ENCODE measurements around the gene CACNA1D. TPM values are rescaled to one million over a fixed set of nuclear protein-coding genes. Genes with fewer than 3 reads are reported as not detected.

CACNA1D gene
- total RNA-seq, 4 donors from 2014 or later, result 74.6 to 194 (median 105) TPM

DNA sequence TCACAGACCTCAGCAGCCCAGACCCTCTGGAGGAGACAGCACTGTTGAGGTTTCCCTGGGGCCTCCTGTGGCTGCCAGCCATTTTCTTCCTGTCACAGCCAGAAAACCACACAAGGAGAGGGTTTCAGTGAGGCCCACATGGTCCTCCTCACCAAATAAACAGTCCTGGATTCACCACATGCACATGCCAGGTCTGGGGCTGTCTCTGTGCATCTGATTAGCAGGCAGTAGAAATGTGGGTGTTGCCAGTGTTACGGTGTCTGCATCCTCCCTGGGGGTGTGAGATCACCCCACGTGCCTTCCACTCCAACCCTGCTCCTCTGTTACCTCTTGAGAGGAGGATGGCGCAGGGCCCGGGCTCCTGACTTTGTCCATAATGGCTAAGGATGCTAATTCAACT lies 211.4 kb downstream of the CACNA1D start:
- H3K36me3 ChIP-seq, result peaks cover 0 to 7% (median 0%) of the 10 kb centered on the region in 3 donors
- H3K27me3 ChIP-seq, result no peaks in the 10 kb centered on the region
- no peak for DNase-seq
- H3K27ac ChIP-seq, result no peak overlapping the region
- TF ChIP-seq, protein P1, sequence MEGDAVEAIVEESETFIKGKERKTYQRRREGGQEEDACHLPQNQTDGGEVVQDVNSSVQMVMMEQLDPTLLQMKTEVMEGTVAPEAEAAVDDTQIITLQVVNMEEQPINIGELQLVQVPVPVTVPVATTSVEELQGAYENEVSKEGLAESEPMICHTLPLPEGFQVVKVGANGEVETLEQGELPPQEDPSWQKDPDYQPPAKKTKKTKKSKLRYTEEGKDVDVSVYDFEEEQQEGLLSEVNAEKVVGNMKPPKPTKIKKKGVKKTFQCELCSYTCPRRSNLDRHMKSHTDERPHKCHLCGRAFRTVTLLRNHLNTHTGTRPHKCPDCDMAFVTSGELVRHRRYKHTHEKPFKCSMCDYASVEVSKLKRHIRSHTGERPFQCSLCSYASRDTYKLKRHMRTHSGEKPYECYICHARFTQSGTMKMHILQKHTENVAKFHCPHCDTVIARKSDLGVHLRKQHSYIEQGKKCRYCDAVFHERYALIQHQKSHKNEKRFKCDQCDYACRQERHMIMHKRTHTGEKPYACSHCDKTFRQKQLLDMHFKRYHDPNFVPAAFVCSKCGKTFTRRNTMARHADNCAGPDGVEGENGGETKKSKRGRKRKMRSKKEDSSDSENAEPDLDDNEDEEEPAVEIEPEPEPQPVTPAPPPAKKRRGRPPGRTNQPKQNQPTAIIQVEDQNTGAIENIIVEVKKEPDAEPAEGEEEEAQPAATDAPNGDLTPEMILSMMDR (IDR thresholded peaks at IDR 0.05), result no peak
- TF ChIP-seq POLR2A (IDR thresholded peaks at IDR 0.05), result no peak
- no peaks in the 10 kb centered on the region for H3K9me3 ChIP-seq
- no peak overlapping the region for H3K4me3 ChIP-seq
- no peaks in the 10 kb centered on the region for H3K4me1 ChIP-seq

DNA sequence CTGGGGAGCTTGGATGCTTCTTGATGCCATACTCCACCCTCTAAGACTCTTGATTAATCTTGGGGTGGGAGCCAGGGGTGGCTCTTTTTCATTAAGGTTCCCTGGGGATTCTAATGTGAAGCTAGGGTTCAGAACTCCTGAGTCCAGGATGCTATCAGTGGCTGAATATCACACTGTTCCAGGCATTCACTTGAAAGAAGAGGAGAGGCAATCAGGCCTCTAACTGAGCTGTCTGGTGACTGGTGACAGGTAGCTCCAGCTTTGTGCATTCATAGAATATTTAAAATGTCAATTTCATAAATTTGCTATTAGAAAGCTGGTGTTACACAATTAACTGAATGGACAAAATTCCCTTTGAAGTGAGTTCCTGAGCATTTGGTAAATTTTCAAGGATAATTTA lies 212.8 kb downstream of the CACNA1D start:
- TF ChIP-seq, protein P1 (IDR thresholded peaks at IDR 0.05), result no peak
- TF ChIP-seq POLR2A (IDR thresholded peaks at IDR 0.05), result no peak
- no peaks in the 10 kb centered on the region for H3K9me3 ChIP-seq
- no peak overlapping the region for H3K27ac ChIP-seq

DNA sequence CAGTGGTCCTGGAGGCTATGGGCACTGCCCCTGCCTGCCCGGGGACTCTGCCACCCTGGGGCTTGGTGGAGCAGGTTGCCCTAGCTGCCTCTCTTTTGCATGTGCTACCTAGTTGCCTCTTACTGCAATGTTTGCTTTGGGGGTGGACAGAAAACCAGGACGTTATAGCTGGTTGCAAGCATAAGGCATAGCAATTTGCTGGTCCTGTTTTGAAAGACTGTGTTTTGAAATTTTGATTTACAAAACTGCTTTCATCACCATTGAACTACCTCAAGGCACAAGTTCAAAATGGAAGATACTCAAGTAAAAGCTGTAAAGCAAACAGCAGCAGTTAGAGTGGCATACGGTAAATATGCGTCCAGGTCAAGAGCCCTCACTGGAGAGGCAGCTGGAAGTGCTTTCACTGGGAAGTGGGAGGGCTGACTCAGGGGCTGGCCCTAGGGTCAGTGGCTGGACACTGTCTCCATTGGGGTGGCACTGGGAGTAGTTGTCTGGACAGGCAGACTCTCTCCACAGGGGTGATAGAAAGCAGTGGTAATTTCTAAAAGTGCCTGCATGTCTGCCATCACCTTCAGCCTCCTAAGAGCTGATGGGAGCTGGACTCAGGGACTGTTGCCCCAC lies 213.7 kb downstream of the CACNA1D start:
- no peak for TF ChIP-seq POLR2A (IDR thresholded peaks at IDR 0.05)
- TF ChIP-seq, protein P1 (IDR thresholded peaks at IDR 0.05), result no peak
- H3K36me3 ChIP-seq, result no peaks in the 10 kb centered on the region
- no peak overlapping the region for H3K27ac ChIP-seq
- H3K27me3 ChIP-seq, result no peaks in the 10 kb centered on the region
- DNase-seq, result no peak
- H3K4me1 ChIP-seq, result no peaks in the 10 kb centered on the region
- H3K9me3 ChIP-seq, result no peaks in the 10 kb centered on the region
- no peak overlapping the region for H3K4me3 ChIP-seq

More for the DNA sequence above, 212.8 kb downstream of the CACNA1D start:
- Histone ChIP-seq H3K27me3 (no peaks in the 10 kb centered on the region), H3K4me1 (no peaks in the 10 kb centered on the region), H3K36me3 (peaks cover 0 to 7% (median 0%) of the 10 kb centered on the region in 3 donors), H3K4me3 (no peak overlapping the region)
- no peak for DNase-seq

DNA sequence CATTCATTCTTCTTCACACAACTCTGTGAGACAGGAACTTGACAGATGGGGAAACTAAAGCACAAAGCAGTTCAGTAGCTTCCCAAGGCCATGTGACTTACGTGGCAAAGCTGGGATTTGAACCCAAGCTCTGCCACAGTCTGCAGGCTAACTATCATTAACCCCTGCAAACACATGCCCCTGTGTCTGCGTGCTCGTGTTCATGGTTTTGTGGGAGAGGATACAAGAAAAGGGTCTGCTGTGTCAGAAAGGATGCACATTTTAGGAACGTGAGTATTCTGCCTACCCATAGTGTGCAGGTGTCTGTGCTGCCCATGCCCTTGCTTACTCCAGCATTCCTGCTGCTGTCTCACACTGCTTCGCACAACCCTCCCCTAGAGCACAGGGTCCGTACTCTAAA lies 214.8 kb downstream of the CACNA1D start:
- H3K27me3 ChIP-seq, result no peaks in the 10 kb centered on the region
- H3K36me3 ChIP-seq, result no peaks in the 10 kb centered on the region
- TF ChIP-seq, protein P1 (IDR thresholded peaks at IDR 0.05), result no peak
- no peak for TF ChIP-seq POLR2A (IDR thresholded peaks at IDR 0.05)
- no peak for DNase-seq
- no peak overlapping the region for H3K4me3 ChIP-seq
- H3K4me1 ChIP-seq, result no peaks in the 10 kb centered on the region
- no peak overlapping the region for H3K27ac ChIP-seq
- H3K9me3 ChIP-seq, result no peaks in the 10 kb centered on the region

DNA sequence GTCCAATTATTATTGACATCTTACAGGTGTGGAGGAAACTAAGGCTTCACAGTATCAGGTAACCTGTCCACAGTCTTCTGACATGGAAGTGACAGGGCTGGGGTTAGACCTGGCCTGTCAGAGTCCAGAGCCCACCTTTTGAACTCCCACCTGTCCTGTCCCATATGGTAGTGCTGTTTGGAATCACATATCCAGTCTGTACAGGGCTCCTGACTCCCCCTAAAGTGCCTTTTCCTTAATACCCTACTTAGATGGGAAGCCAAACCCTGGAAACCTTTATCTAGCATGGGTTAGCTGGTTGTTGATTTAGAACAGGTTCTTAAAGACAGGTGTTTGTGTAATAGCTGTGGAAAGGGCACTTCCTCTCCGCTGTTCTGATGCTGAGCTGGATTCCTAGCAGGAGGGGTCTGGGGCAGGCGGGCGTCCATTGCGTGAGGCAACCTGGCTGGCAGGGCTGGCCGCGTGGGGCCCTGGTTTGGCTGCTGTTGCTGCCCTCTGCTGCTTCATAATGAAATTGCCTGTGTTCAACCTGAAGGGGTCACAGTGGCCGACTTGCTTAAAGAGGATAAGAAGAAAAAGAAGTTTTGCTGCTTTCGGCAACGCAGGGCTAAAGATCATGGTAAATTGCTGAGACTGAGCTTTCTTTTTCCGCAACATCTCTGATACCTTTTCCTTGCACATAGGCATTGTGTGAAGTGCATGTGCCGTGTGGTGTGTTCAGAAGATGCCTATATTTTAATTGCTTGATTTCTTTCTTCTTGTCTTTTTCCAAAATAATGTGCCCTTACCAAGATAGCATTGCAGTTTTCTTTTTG lies 215.7 kb downstream of the CACNA1D start:
- no peak overlapping the region for H3K27ac ChIP-seq
- DNase-seq, result peak; percentile 44 to 80 (median 64)
- H3K36me3 ChIP-seq, result no peaks in the 10 kb centered on the region
- no peaks in the 10 kb centered on the region for H3K9me3 ChIP-seq
- no peak for TF ChIP-seq POLR2A (IDR thresholded peaks at IDR 0.05)
- TF ChIP-seq, protein P1 (IDR thresholded peaks at IDR 0.05), result peak; percentile 34 to 76 (median 71)
- H3K4me3 ChIP-seq, result no peak overlapping the region
- no peaks in the 10 kb centered on the region for H3K4me1 ChIP-seq
- H3K27me3 ChIP-seq, result no peaks in the 10 kb centered on the region
